HG03342 (cell line): Measurements from ENCODE around the gene RAB24.

Source experiments
- ATAC-seq: cut with Tn5 transposase; IDR thresholded peaks from one replicate; pipeline ENCODE4 v1.9.1; 2021; ENCODE audit warnings: mild to moderate bottlenecking, moderate library complexity; ENCODE audit not compliant: unreplicated experiment

Gene RAB24

GRCh38 chr5:177333420-177334154, 30.1 kb upstream of the RAB24 start:
- ATAC-seq = no peak

- no peak for ATAC-seq
Measured at GRCh38 chr5:177332896-177333260, 29.4 kb upstream of the RAB24 start.

- no peak for ATAC-seq
Measured at GRCh38 chr5:177332031-177332895, 28.7 kb upstream of the RAB24 start.

- ATAC-seq = no peak
Measured at GRCh38 chr5:177330991-177331842, 27.7 kb upstream of the RAB24 start.

- ATAC-seq = no peak
Measured at GRCh38 chr5:177329883-177330282, 26.4 kb upstream of the RAB24 start.

- ATAC-seq = no peak
Measured at GRCh38 chr5:177328545-177329231, 25.2 kb upstream of the RAB24 start.

- no peak for ATAC-seq
Measured at GRCh38 chr5:177327539-177328522, 24.3 kb upstream of the RAB24 start.

- ATAC-seq = no peak
Measured at GRCh38 chr5:177325868-177326381, 22.4 kb upstream of the RAB24 start.

- no peak for ATAC-seq
Measured at GRCh38 chr5:177320879-177321278, 17.4 kb upstream of the RAB24 start.

GRCh38 chr5:177319913-177320588, 16.5 kb upstream of the RAB24 start:
- no peak for ATAC-seq

- no peak for ATAC-seq
Measured at GRCh38 chr5:177317959-177318377, 14.4 kb upstream of the RAB24 start.

- no peak for ATAC-seq
Measured at GRCh38 chr5:177316005-177316404, 12.5 kb upstream of the RAB24 start.

GRCh38 chr5:177315411-177315810, 11.9 kb upstream of the RAB24 start:
- no peak for ATAC-seq

GRCh38 chr5:177314376-177315342, 11.1 kb upstream of the RAB24 start:
- no peak for ATAC-seq

- no peak for ATAC-seq
Measured at GRCh38 chr5:177313561-177314259, 10.2 kb upstream of the RAB24 start.

GRCh38 chr5:177312649-177313181, 9.2 kb upstream of the RAB24 start:
- ATAC-seq = peak; percentile 26
